GM12874 (cell line): Measurements from ENCODE around the gene ELK1.

Experiments
- CTCF ChIP-seq: IDR thresholded peaks from 2 replicates; pipeline ENCODE4 v1.5.1; 2011; ENCODE audit warnings: low read depth, mild to moderate bottlenecking, control low read depth, low read length, moderate library complexity; ENCODE audit not compliant: insufficient read depth

ELK1 gene

GRCh38 chrX:47608130-47608810 is 42.1 kb downstream of the ELK1 start:
- no peak for TF ChIP-seq CTCF

DNA sequence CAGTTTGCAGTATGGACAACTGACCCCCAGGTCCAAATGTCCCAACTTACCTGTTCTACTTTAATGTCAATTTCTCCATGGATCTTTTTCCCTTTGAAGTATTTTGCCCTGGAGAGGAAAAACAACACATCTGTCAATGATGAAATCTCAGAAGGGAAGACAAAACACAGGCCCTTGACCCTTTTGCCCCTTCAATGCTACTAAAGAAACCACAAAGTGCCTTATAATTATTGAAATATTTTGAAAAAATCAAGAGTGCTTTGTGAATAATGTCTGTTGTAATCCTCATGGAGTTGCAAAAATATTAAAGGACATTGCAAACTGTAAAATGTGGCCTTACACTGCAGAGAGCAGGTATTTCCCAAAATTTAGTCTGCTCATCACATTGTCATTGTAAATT is 43.3 kb downstream of the ELK1 start:
- TF ChIP-seq CTCF, result no peak

DNA sequence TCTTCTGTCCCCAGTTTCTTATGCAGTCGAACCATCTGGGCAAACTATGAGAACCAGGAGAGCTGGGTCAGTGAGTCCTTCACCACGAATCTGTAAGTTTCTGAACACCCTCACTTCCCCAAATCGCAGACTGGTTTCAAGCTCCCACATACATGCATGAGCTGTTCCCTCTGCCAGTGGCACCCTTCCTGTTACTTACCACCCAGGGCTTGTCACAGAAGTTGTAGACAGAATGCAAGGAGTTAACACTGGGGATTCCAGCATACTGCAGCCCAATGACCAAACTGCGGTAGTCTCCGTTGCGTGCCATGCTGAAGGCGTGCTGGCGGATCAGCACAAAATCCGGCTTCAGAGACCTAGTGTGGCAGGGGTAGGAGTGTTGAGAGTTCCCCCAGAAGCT is 45.3 kb downstream of the ELK1 start:
- TF ChIP-seq CTCF, result no peak

DNA sequence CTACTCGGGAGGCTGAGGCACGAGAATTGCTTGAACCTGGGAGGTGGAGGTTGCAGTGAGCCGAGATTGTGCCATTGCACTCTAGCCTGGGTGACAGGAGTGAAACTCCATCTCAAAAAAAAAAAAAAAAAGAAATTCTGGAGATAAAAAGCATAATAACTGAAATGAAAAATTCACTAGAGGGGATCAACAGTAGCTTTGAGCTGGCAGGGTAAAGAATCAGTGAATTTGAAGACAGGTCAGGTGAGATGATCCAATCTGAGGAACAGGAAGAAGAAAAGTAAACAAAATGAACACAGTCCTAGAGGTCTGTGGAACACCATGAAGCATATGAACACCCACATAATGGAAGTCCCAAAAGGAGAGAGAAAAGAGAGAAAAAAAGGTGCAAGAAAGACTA is 53.1 kb downstream of the ELK1 start:
- TF ChIP-seq CTCF, result no peak

GRCh38 chrX:47596256-47596655 is 54.1 kb downstream of the ELK1 start:
- no peak for TF ChIP-seq CTCF

- no peak for TF ChIP-seq CTCF
Observed at GRCh38 chrX:47595716-47596251, 54.6 kb downstream of the ELK1 start.

GRCh38 chrX:47593522-47593921 is 56.8 kb downstream of the ELK1 start:
- no peak for TF ChIP-seq CTCF

DNA sequence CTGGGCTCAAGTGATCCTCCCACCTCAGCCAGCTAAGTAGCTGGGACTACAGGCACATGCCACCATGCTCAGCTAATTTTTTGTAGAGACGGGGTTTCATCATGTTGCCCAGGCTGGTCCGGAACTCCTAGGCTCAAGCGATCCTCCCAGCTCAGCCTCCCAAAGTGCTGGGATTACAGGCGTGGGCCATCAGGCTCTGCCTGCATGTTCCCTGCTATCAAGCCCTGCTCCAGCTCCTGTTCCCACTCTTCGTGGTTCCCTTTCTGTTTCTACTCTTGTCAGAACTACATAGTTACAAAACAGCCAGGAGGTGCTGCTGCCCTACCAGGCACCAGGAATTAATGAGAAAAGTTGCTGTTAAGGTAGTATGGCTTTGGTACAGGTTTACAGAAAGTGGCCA is 59.4 kb downstream of the ELK1 start:
- no peak for TF ChIP-seq CTCF
